Natural killer cell treated with Interleukin-12 subunit alpha and Interleukin-12 subunit beta and Interleukin-15 and Interleukin-18, amount 100 ng/mL, for 72 hours (primary cell): ENCODE results near the gene TTR. TPM values are rescaled to one million over a fixed set of nuclear protein-coding genes. Genes with fewer than 3 reads are reported as not detected.
A peak's percentile ranks its signal among the peaks of the same experiment; 100 is the strongest.

Experiments
- ATAC-seq, 2 donors: fragments of 150-1000 bp; cut with Tn5 transposase in 1 of 2; sonication (Bioruptor Pico), chemical (Tn5 transposase) in 1 of 2; 2 replicates each; pipeline ENCODE4 v1.10.0; 2021
- DNase-seq: peaks from one replicate; pipeline ENCODE4 v3.0.0; 2022; ENCODE audit warnings: low spot score
- H3K27ac Mint-ChIP-seq, 2 donors: 1 replicate in 1 of 2; 2 replicates in 1 of 2; pipeline ENCODE4 v1.8.0; 2022; ENCODE audit warnings: mixed read lengths in 2 of 2, mild to moderate bottlenecking in 1 of 2, moderate library complexity in 1 of 2
- H3K27me3 Mint-ChIP-seq, 2 donors: 1 replicate in 1 of 2; 2 replicates in 1 of 2; pipeline ENCODE4 v1.8.0; 2022; ENCODE audit warnings: mixed read lengths in 2 of 2
- H3K36me3 Mint-ChIP-seq: one replicate; pipeline ENCODE4 v1.8.0; 2022; ENCODE audit warnings: mixed read lengths
- H3K4me1 Mint-ChIP-seq, 2 donors: 1 replicate in 1 of 2; 2 replicates in 1 of 2; pipeline ENCODE4 v1.8.0; 2022; ENCODE audit warnings: low read depth in 2 of 2, mixed read lengths in 2 of 2, mild to moderate bottlenecking in 1 of 2
- H3K4me3 Mint-ChIP-seq: one replicate; pipeline ENCODE4 v1.8.0; 2022; ENCODE audit warnings: mixed read lengths
- H3K9me3 Mint-ChIP-seq: 2 replicates; pipeline ENCODE4 v1.8.0; 2022; ENCODE audit warnings: mixed read lengths
- total RNA-seq, 2 donors: library from RNA; stranded (reverse); gene quantifications; one replicate each; pipeline ENCODE4 v1.2.3, GENCODE V29; 2022

TTR gene
- total RNA-seq, 2 donors from 2014 or later: not detected

DNA sequence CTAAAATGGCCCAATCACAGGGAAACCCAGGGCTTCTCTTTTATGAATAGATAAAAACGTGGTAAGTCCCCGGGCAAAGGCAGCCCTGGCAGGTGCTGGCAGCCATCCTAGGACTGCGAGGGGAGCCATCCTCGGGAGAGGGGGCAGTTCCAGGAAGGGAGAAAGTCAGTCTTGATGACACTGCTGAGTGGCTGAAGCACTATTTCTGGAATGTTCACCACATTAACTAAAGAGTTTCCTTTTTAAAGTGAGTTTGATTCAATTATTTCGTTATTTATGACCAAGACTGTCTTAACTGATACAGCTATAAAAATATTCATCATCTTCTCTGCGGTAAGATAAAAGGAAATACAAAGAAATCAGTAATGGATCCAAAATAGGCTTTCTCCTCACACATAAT, 20.4 kb downstream of the TTR start:
- H3K4me1 Mint-ChIP-seq: peaks cover 0 to 10% of the 10 kb centered on the region in 2 donors
- no peaks in the 10 kb centered on the region for H3K36me3 Mint-ChIP-seq
- H3K9me3 Mint-ChIP-seq: no peaks in the 10 kb centered on the region
- H3K27me3 Mint-ChIP-seq: peaks cover 3 to 7% of the 10 kb centered on the region in 2 donors
- ATAC-seq: no peak
- H3K4me3 Mint-ChIP-seq: no peak overlapping the region
- DNase-seq: no peak
- no peak overlapping the region for H3K27ac Mint-ChIP-seq

DNA sequence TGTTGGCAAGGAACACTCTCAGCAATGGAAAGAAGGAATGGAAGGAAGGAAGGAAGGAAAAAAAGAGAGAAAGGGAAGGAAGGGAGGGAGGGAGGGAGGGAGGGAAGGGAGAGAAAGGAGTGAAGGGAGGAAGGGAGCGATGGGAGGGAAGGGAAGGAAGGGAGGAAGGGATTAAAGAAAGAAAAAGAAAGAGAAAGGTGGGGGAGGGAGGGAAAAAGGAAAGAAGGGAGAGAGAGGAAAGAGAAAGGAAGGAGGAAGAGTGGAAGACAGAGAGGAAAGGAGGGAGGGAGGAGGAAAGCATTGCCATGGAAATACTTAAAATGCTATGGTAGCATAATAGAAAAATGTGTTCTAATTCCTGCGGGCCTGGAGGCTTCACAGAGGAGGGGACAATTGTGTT, 22.4 kb downstream of the TTR start:
- Mint-ChIP-seq H3K27me3 (peaks cover 3 to 14% of the 10 kb centered on the region in 2 donors), H3K9me3 (no peaks in the 10 kb centered on the region), H3K4me3 (no peak overlapping the region), H3K27ac (no peak overlapping the region), H3K36me3 (no peaks in the 10 kb centered on the region), H3K4me1 (peaks cover 0 to 18% of the 10 kb centered on the region in 2 donors)
- DNase-seq: no peak
- no peak for ATAC-seq

DNA sequence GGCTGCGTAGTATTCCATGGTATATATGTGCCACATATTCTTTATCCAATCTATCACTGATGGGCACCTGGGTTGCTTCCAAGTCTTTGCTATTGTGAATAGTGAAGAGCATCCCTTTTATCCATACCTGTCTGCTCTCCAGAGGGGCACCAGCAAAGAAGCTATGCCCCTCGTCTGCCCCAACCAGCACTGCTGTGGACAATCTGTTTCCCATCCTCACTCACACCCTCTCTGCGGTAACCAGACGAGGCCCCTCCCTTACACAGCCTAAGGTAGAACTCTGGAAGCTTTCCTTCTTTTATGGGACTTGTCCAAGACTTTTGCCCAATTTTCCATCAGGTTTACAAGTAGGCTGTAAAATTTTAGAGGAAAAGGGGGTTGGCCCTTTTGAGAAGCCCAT, 24.9 kb downstream of the TTR start:
- no peak overlapping the region for H3K4me3 Mint-ChIP-seq
- peaks cover 0 to 12% of the 10 kb centered on the region in 2 donors for H3K4me1 Mint-ChIP-seq
- H3K27ac Mint-ChIP-seq: no peak overlapping the region
- DNase-seq (no peak), ATAC-seq (no peak)
- peaks cover 3 to 16% of the 10 kb centered on the region in 2 donors for H3K27me3 Mint-ChIP-seq
- H3K36me3 Mint-ChIP-seq: no peaks in the 10 kb centered on the region
- no peaks in the 10 kb centered on the region for H3K9me3 Mint-ChIP-seq

DNA sequence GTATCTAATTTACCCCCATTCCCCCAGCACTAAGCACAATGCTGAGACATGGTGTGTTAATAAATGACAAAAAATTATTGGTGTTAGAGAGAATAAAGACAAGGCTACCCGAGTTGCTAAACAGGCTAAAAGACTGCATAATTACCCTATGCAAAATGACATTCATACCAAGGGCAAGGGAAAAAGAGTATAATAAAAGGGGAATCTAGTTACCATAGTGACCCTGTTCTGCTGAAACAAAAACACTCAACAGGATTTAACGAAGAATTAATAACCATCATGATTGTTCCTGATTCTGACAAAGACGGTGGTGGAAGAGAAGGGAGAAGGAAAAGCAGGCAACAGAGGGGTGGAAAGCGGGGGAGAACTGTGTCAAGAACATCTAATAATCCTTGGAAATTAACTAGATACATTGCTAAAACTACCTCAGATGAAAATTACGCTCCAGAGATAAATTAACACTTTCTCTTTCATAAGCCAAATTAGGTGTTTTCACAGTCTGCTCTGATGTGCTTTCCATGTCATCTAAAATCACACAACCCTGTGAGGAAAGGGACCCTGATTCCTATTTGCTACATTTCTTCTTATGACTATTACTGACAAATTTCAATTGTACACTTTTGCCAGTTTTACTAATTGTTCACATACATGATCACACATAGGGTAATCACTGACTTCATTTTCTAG, 25.5 kb downstream of the TTR start:
- no peaks in the 10 kb centered on the region for H3K36me3 Mint-ChIP-seq
- peaks cover 0 to 12% of the 10 kb centered on the region in 2 donors for H3K4me1 Mint-ChIP-seq
- H3K27ac Mint-ChIP-seq: no peak overlapping the region
- H3K27me3 Mint-ChIP-seq: peaks cover 3 to 16% of the 10 kb centered on the region in 2 donors
- no peak overlapping the region for H3K4me3 Mint-ChIP-seq
- DNase-seq (no peak), ATAC-seq (no peak)
- H3K9me3 Mint-ChIP-seq: no peaks in the 10 kb centered on the region

DNA sequence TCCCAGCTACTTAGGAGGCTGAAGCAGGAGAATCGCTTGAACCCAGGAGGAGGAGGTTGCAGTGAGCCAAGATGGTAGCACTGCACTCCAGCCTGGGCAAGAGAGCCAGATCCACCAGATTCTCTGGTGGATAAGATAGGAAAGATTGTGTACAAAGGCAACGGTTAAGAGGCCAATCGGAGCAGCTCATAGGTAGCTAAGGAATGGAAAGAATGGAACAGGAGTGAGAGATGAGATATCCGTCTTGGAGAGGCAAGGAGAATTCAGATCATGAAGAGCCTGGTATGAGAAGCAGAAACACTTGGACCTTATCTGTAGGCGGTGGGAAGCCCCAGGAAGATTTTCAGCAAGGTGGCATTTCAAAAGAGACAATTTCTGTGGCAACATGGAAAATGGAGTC, 27.1 kb downstream of the TTR start:
- Mint-ChIP-seq H3K27me3 (peaks cover 1 to 12% of the 10 kb centered on the region in 2 donors), H3K4me3 (no peak overlapping the region), H3K4me1 (peaks cover 0 to 12% of the 10 kb centered on the region in 2 donors), H3K36me3 (no peaks in the 10 kb centered on the region), H3K9me3 (no peaks in the 10 kb centered on the region), H3K27ac (no peak overlapping the region)
- ATAC-seq: no peak
- DNase-seq: no peak

DNA sequence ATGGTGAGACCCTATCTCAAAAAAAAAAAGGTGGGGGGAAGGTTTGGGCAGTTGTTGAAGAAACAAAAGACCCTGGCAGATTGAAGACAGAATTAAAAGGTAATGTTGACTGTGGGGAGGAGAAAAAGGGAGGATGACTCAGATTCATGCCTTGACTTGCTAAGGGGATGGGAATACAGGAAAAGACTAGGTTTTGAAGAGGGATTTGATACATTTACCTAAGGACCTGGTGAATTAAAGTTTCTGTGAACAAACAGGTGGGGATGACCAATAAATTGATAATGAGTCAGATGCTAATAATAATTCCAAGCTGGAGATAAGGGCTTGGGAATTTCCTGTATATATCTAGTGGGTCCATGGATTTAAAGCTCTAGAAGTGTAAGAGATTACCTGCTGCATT, 27.6 kb downstream of the TTR start:
- no peak for ATAC-seq
- Mint-ChIP-seq H3K27me3 (peaks cover 0 to 9% of the 10 kb centered on the region in 2 donors), H3K36me3 (no peaks in the 10 kb centered on the region)

DNA sequence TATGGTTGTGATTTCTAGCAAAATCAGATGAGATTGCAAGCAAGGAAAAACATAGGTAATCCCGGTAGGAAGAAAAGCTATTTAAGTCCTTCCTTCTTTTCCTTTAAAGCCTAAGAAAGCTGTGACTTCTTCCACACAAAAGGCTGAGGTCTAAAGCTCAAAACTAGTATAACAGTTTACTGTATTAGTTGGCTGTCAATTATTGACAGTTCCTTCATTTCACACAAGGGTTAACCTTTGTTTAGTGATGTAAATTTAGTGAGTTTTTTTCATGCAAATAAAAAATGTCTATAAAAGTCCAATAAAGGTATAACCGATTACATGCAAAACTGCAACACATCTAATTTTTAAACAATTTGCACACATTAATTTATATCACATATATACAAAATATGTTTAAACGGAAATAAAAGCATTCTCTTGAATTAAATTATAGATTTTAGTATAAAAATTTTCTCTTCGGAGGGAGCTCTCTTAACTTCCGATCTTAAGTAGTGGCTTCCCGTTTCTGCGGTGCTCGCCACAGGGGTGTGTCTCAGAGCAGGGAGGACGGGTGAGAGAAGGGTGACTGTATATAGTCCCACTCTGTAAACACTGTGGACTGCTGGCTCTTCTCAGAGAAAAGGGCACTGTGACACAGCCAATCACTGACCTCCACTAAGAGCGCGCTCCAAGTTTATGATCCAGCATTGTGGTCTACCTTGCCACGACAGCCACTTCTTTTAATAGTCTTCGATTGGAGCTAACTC, 33.4 kb downstream of the TTR start:
- Mint-ChIP-seq H3K4me3 (no peak overlapping the region), H3K27me3 (no peaks in the 10 kb centered on the region), H3K4me1 (peaks cover 4 to 6% of the 10 kb centered on the region in 2 donors), H3K36me3 (no peaks in the 10 kb centered on the region), H3K27ac (no peak overlapping the region), H3K9me3 (no peaks in the 10 kb centered on the region)
- ATAC-seq (no peak), DNase-seq (no peak)

More for the DNA sequence above, 27.6 kb downstream of the TTR start:
- Mint-ChIP-seq H3K4me3 (no peak overlapping the region), H3K4me1 (peaks cover 0 to 12% of the 10 kb centered on the region in 2 donors), H3K27ac (no peak overlapping the region), H3K9me3 (no peaks in the 10 kb centered on the region)
- no peak for DNase-seq

DNA sequence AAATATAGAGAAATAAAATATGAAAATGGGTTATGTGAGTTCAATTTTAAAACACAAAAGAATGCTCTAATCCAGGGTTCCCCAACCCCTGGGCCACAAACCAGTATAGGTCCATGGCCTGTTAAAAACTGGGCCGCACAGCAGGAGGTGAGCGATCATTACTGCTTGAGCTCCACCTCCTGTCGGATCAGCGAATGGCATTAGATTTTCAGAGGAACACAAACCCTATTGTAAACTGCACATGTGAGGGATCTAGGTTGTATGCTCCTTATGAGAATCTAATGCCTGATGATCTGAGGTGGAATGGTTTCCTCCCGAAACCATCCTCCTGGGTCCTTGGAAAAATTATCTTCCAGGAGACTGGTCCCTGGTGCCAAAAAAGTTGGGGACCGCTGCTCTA, 34.7 kb downstream of the TTR start:
- Mint-ChIP-seq H3K36me3 (no peaks in the 10 kb centered on the region), H3K27me3 (no peaks in the 10 kb centered on the region), H3K9me3 (no peaks in the 10 kb centered on the region), H3K27ac (no peak overlapping the region), H3K4me3 (no peak overlapping the region), H3K4me1 (peaks cover 11 to 13% of the 10 kb centered on the region in 2 donors)
- no peak for DNase-seq
- ATAC-seq: no peak

DNA sequence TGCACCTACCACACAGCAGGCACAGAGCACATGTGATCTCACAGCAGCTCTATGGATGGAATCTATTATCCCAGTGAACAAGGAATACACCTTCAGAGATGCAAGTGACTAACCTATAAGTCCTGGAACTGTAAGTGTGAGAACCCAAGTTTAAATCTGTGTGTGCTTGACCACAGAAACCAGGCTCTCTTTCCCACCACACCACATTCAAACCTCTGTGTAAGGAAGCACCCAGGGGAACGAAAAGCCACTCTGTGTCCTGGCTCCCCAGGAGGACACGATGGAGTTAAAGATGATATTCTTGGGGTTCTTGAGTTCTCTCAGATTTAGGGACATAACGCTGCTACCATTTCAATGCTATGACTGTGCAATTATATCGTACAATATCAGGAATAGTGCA, 38.9 kb downstream of the TTR start:
- no peaks in the 10 kb centered on the region for H3K36me3 Mint-ChIP-seq
- H3K9me3 Mint-ChIP-seq: no peaks in the 10 kb centered on the region
- DNase-seq (no peak), ATAC-seq (no peak)
- H3K4me1 Mint-ChIP-seq: peaks cover 43 to 44% of the 10 kb centered on the region in 2 donors
- H3K27ac Mint-ChIP-seq: peak overlapping the region in 1 of 2 donors; percentile 68
- H3K27me3 Mint-ChIP-seq: no peaks in the 10 kb centered on the region
- no peak overlapping the region for H3K4me3 Mint-ChIP-seq

DNA sequence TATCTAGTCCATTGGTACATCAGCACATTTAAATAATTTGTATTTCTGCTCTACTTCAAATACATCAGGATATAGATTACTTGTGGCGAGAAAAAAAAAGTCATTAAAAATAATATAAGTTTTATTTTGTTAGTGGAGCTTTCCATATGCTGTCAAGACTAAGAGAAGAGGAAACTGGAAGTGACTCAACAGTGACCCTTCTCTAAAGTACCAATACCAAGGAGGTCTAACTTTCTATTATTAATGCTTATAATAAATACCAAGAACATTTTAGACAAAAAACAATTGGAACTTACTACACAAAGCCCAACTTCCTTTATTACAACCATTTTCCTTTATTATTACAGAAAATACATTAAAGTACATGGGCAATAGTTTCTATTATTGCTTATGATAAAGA, 39.8 kb downstream of the TTR start:
- H3K27ac Mint-ChIP-seq: no peak overlapping the region
- H3K4me3 Mint-ChIP-seq: no peak overlapping the region
- no peaks in the 10 kb centered on the region for H3K36me3 Mint-ChIP-seq
- H3K9me3 Mint-ChIP-seq: no peaks in the 10 kb centered on the region
- no peak for DNase-seq
- H3K4me1 Mint-ChIP-seq: peaks cover 43 to 45% of the 10 kb centered on the region in 2 donors
- no peak for ATAC-seq
- H3K27me3 Mint-ChIP-seq: no peaks in the 10 kb centered on the region

DNA sequence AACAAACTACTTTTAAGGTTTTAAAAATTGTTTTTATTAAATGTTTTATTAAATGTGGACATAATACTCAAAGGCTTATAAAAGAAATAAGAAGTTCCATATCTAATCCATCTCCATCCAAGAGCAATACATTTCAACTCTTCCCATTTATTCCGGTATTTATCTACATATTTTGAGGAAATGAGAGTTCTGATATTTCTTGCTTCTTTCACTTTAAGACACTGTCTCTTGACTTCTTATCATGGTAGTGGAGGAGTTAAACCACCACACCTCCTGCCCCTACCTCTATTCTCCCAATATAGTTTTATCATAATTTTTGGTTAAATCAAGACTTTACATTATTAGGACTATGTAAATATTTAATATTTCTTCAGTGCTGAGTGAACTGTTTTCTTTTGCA, 40.7 kb downstream of the TTR start:
- Mint-ChIP-seq H3K4me3 (no peak overlapping the region), H3K36me3 (no peaks in the 10 kb centered on the region), H3K27ac (peak overlapping the region in 1 of 2 donors; percentile 84), H3K27me3 (no peaks in the 10 kb centered on the region), H3K4me1 (peaks cover 43 to 45% of the 10 kb centered on the region in 2 donors), H3K9me3 (no peaks in the 10 kb centered on the region)
- no peak for DNase-seq
- no peak for ATAC-seq

DNA sequence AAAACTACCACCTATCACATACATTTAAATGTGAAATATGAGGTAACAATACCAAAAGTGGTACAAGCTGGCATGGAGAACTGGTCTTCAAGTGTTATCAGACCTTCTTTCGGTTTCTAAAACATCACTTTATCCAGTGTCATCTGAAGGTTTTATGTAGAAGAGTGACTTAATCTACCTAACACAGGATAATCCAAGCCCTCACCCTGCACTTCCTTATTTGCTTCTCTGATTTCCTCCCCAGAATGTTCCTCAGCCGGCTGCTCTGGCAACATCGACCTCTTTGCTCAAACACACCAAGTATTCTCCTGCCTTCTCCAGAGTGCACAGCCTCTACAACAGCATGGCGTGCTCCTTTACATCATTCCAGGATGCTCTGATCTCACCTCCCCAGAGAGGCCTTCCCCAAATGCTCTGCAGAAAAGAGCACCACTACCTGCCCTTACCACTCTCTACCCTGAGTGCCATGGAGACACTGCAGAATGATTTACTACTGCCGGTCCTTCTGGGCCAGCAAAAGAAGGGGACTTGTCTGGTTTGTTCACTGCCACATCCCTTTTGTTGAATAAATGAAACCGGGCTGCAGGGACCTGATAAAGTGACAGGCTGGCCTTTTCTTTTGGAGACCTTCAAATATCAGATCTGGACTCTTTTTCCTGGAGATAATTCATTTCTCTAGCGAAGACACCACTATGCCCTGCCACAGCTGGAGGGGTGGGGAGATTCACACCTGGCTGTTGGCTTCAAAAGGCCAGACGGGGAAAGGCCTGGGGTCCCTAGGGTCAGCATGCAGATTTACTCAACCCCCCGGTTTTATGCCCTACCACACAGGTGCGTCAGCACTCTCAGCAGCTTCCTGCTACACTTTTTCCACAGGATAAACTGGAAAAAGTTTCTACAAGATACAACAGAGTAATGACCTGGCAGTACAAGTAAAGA, 42.0 kb downstream of the TTR start:
- no peaks in the 10 kb centered on the region for H3K36me3 Mint-ChIP-seq
- peaks cover 43 to 45% of the 10 kb centered on the region in 2 donors for H3K4me1 Mint-ChIP-seq
- peak overlapping the region; percentile 78 for H3K4me3 Mint-ChIP-seq
- DNase-seq: no peak
- H3K27ac Mint-ChIP-seq: peak overlapping the region; percentile 78 to 84
- peak; percentile 32 to 51 for ATAC-seq
- H3K27me3 Mint-ChIP-seq: no peaks in the 10 kb centered on the region
- no peaks in the 10 kb centered on the region for H3K9me3 Mint-ChIP-seq

DNA sequence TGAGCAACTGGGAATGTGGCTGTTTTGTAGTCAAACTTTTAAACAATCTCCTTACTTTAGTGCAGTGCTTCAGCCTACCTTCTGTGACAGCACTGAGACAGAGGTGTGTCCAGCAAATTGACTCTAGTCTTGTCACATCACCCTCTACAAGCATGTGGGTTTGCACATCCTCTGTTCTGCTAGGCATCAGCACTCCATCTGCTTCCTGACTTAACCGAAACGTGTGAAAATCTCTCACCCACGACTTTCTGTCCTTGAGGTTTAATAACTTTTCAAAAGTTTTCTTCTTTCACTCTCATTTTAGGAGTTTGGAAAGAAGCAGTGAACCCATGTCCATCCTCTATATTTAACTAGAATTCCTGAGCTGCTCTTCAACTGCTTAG, 42.6 kb downstream of the TTR start:
- ATAC-seq (peak; percentile 95 to 98), DNase-seq (peak; percentile 75)
- peaks cover 3% of the 10 kb centered on the region for H3K9me3 Mint-ChIP-seq
- peaks cover 45 to 48% of the 10 kb centered on the region in 2 donors for H3K4me1 Mint-ChIP-seq
- peak overlapping the region; percentile 78 for H3K4me3 Mint-ChIP-seq
- H3K27me3 Mint-ChIP-seq: no peaks in the 10 kb centered on the region
- no peaks in the 10 kb centered on the region for H3K36me3 Mint-ChIP-seq
- H3K27ac Mint-ChIP-seq: peak overlapping the region; percentile 78 to 84
